Stimulated activated CD4-positive, alpha-beta T cell treated with anti-CD3 and anti-CD28 coated beads, Interleukin-15, amount 100 ng/mL, for 24 hours (primary cell): Measurements from ENCODE around the gene DLG2.
"Not testable (repeated sequence)": the region's sequence is repeated elsewhere in the genome, so short reads cannot be mapped to it uniquely, and the experiment has no call there.

Experiments
- DNase-seq: peaks from one replicate; pipeline ENCODE4 v3.0.0-alpha.2; 2020

DLG2 gene

GRCh38 chr11:85634747-85635146, 7.6 kb upstream of the DLG2 start:
- DNase-seq: no peak

DNA sequence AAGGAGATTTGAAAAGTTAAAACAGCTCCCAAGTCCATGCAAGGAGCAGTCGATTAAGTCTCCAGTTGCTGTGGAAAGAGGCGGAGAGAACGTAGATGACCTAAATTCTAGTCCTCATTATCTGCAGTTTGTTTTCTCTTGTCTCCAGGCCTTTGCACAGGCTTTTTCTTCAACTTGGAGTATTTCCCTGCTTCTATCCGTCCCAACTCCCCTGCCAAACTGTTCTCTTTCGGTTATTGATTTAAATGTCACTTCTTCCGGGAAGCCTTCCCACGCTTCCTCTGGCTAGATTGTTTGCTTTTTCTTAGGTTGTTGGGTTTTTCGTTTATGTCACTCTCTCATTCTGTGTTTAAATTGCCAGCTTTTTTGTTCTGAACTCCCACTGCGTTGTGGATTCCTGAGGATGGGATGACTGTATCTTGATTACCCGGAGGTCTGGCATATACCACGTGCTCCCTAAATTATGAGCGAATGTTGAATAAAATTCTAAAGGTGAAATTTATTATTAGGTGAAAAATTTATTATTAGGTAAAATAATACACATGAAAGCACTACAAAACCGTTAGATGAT, 1.7 kb upstream of the DLG2 start:
- peak; percentile 42 for DNase-seq

DNA sequence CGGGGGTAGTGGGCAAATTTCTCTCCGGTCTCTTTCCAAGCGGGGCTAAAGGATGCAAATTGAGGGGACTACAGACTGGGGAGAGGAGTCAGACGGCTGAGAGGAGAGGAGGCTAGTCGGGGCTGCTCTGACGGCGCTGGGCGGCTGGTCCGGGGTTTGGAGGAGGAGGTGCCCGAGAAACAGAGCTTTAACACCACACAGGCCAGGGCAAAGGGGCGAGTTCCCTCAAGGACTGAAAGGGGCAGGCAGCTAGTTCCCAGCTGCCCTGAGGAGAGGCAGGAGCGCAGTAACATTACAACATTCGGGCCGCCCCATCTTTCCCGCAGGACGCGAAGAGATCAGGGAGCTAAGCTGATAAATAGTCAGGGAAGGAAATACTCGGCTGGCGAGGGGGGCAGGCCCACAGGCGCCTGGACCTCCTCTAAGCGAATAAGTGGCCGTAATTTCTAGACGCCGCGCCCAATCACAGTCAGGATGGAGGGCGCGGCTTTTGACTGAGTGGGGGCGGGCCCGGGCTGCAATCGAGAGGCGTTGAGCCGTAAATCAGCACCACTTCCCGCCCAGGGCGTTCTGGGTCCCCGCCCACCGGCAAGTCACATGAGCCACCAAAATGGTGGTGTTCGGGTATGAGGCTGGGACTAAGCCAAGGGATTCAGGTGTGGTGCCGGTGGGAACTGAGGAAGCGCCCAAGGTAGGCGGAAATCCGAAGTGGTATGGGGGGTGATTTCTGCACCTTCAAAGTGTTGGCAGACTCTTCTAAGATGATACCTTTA, 1.0 kb upstream of the DLG2 start, which contains the start of gene TMEM126B:
TMEM126B (plus strand) TSS at position 596 of the 773 bp plus-strand sequence; CDS start at position 611, 15 bp downstream.
- peak; percentile 99 for DNase-seq

DNA sequence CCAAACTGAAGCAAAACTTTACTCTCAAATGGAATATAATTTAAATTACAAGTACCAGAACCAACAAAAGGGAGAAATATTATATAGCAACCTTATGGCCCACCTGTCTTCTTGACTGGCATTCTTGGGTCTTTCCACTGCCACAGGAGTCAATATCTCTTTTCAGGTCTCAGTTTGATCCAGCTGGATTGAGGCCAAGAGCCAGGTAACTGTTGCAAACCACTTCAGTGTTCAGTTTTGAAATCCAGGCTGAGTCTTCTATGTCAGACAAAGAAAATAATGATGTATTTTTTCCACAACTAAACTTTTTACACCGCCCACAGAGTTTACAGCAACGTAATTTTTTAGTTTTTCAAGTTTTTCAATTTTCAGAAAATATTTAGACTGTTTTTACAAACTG, 648 bp downstream of the DLG2 start:
- no peak for DNase-seq

DNA sequence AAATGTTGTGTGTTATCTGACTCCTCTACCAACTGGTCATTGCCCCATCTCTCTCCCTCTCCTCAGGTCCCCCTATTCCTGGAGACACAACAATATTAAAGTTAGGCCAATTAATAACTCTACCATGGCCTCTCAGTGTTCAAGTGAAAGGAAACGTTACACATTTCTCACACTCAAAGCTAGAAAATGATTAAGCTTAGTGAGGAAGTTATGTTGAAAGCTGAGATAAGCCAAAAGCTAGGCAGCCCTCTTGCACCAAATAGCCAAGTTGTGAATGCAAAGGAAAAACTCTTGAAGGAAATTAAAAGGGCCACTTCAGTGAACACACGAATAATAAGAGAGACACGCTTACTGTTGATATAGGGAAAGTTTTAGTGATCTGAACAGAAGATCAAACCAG, 6.9 kb downstream of the DLG2 start:
- no peak for DNase-seq

- no peak for DNase-seq
Observed at GRCh38 chr11:85619499-85619898, 7.6 kb downstream of the DLG2 start.

DNA sequence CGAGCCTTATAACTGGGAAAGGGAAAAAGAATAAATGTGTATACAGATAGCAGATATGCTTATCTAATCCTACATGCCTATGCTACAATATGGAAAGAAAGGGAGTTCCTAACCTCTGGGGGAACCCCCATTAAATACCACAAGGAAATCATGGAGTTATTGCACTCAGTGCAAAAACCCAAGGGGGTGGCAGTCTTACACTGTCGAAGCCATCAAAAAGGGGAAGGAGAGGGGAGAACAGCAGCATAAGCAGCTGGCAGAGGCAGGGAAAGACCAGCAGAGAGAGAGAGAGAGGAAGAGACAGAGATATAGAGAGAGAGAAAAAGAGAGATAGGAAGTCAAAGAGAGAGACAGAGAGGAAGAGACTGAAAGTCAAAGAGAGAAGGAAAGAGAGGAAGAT, 15.5 kb downstream of the DLG2 start:
- DNase-seq: not testable (repeated sequence)

GRCh38 chr11:85609286-85609685, 17.9 kb downstream of the DLG2 start:
- DNase-seq: not testable (repeated sequence)

- not testable (repeated sequence) for DNase-seq
Observed at GRCh38 chr11:85608621-85609020, 18.5 kb downstream of the DLG2 start.

DNA sequence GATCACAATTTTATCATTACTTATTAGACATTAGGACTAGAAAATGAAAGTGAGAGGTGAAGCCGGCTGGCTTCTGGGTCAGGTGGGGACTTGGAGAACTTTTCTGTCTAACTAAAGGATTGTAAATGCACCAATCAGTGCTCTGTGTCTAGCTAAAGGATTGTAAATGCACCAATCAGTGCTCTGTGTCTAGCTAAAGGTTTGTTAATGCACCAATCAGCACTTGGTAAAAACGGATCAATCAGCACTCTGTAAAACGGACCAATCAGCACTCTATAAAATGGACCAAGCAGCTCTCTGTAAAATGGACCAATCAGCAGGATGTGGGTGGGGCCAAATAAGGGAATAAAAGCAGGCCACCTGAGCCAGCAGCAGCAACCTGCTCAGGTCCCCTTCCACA, 20.9 kb downstream of the DLG2 start:
- not testable (repeated sequence) for DNase-seq

DNA sequence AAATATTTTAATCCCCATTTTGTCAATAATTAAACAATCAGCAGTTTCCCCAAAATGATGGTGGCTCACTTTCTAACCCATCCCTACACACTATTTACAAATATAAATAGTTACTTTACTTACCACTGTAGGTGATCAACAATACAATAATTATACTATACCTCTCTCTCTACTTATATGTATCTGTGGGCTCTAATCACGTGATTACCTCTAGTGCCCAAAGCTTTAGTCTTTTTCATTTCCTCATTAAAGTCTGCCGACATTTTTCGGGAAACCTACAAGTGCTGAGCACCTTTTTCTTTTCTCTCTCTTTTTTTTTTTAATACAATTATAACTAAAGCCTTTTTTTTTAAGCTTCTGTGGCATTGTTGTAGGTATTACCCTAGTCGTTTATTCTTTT, 23.9 kb downstream of the DLG2 start:
- no peak for DNase-seq

DNA sequence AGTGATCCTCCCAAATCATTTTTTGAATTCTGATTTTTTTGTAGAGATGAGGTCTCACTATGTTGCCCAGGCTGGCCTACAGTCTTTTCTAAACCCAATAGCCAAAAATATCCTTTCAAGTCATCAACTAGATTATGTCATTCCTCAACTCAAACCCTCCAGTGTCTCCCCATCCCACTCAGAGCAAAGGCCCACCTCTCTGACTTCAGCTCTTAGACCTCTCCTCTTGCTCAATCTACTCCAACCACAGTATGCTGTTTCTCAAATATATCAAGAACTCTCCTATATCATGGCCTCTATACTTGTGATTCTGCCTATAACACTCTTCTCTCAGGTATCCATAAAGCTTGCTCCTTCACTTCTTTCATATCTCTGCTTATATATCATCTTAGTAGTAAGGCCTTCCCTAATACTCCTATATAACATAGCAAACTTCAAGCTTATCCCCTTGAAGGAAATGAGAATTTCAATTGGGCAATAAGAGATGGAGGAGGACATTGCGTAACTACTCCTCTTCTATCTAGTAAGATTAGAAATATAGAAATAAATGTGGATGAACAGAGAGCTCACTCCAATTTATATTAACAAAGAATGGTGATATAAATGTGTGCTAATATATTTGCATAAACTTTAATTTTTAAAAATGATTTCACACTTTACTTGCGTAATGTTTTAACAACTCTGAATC, 24.5 kb downstream of the DLG2 start:
- no peak for DNase-seq

- DNase-seq: no peak
Observed at GRCh38 chr11:85599083-85599482, 28.1 kb downstream of the DLG2 start.

GRCh38 chr11:85596886-85597285, 30.3 kb downstream of the DLG2 start:
- DNase-seq: no peak

GRCh38 chr11:85595285-85595884, 31.8 kb downstream of the DLG2 start:
- no peak for DNase-seq

- DNase-seq: no peak
Observed at GRCh38 chr11:85590848-85591483, 36.2 kb downstream of the DLG2 start.

- no peak for DNase-seq
Observed at GRCh38 chr11:85589373-85589772, 37.8 kb downstream of the DLG2 start.

DNA sequence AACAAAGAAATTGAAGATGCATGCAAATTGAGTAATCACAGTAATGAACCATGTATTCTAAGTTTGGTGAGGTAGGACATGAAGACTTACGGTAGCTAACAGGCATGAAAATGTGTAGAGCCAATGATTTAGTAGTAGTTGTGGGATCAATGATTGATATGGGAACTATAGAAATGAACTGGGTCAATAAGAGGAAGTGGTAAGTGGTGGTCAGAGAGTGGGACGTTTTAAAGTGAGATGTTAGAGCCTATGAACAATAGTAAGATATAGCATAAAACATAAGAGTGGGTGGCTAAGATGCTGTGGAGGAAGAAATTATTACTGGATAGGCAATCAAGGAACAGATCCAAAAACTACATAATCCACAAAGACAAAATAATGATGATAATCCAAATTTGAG, 45.0 kb downstream of the DLG2 start:
- DNase-seq: no peak

GRCh38 chr11:85575388-85575787, 51.8 kb downstream of the DLG2 start:
- no peak for DNase-seq

GRCh38 chr11:85572056-85572455, 55.1 kb downstream of the DLG2 start:
- no peak for DNase-seq

DNA sequence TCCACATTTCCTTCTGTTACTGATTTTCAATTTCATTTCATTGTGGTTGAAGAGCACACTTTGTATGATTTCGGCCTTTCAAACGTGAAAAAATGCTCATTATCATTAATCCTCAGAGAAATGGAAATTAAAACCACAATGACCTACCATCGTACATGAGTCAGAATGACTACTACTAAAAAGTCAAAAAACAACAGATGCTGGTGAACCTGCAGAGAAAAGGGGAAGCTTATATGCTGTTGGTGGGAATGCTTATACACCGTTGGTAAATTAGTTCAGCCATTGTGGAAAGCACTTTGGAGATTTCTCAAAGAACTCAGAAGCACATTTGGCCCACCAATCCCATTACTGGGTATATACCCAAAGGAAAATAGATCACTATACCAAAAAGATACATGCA, 57.6 kb downstream of the DLG2 start:
- no peak for DNase-seq

DNA sequence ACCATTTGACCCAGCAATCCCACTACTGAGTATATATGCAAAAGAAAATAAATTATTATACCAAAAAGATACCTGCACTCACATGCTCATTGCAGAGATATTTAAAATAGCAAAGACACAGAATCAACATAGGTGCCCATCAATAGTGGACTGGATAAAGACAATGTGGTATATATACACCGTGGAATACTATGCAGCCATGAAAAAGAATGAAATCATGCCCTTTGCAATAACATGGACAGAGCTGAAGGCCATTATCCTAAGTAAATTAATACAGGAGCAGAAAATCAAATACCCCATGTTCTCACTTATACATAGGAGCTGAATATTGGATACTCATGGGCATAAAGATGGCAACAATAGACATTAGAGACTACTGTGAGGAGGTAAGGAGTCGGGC, 68.7 kb downstream of the DLG2 start:
- DNase-seq: no peak

- no peak for DNase-seq
Observed at GRCh38 chr11:85551881-85552280, 75.3 kb downstream of the DLG2 start.
